Occipital lobe (tissue), 2 donors: Measurements from ENCODE around the gene MFAP4. TPM values are rescaled to one million over a fixed set of nuclear protein-coding genes. Genes with fewer than 3 reads are reported as not detected.

Experiments used
- DNase-seq: peaks from one replicate; lab custom pipeline; 2025; lab: John Stamatoyannopoulos, UW
- total RNA-seq: library from RNA; depleted of rRNA; stranded (reverse); fragments of >200 nt; gene quantifications from one replicate; pipeline ENCODE4 v1.2.3, GENCODE V29; 2014

MFAP4 gene
- total RNA-seq, 1 donor from 2014 or later = 0.47 TPM

- no peak for DNase-seq
These were observed 1.4 kb downstream of the MFAP4 start for GRCh38 chr17:19385521-19385983.

GRCh38 chr17:19384723-19385391, 2.1 kb downstream of the MFAP4 start:
- DNase-seq = peak; percentile 80

GRCh38 chr17:19383681-19384470, 3.1 kb downstream of the MFAP4 start:
- DNase-seq = no peak

GRCh38 chr17:19382531-19383444, 4.2 kb downstream of the MFAP4 start:
- no peak for DNase-seq

- DNase-seq = no peak
These were observed 5.1 kb downstream of the MFAP4 start for GRCh38 chr17:19381741-19382444.

- no peak for DNase-seq
These were observed 5.6 kb downstream of the MFAP4 start for GRCh38 chr17:19381361-19381740.

- DNase-seq = no peak
These were observed 6.3 kb downstream of the MFAP4 start for GRCh38 chr17:19380481-19381301.

- DNase-seq = no peak
These were observed 7.5 kb downstream of the MFAP4 start for GRCh38 chr17:19379361-19380065.

GRCh38 chr17:19378416-19379360, 8.3 kb downstream of the MFAP4 start, which contains the start of gene MAPK7:
MAPK7 (plus strand) TSS chr17:19378498; CDS start chr17:19378901, 403 bp downstream.
- no peak for DNase-seq

- DNase-seq = peak; percentile 99
These were observed 9.2 kb downstream of the MFAP4 start for GRCh38 chr17:19377602-19378415.

GRCh38 chr17:19376811-19377210, 10.2 kb downstream of the MFAP4 start:
- no peak for DNase-seq

- DNase-seq = no peak
These were observed 11.3 kb downstream of the MFAP4 start for GRCh38 chr17:19375732-19376131.

GRCh38 chr17:19374136-19374535, 12.9 kb downstream of the MFAP4 start:
- DNase-seq = no peak

GRCh38 chr17:19372866-19373504, 14.0 kb downstream of the MFAP4 start:
- no peak for DNase-seq

GRCh38 chr17:19372439-19372838, 14.6 kb downstream of the MFAP4 start:
- DNase-seq = no peak

GRCh38 chr17:19372011-19372370, 15.0 kb downstream of the MFAP4 start:
- DNase-seq = no peak
